OCI-LY1 (cell line): ENCODE data around the gene NAA80.

Experiments
- H2AFZ ChIP-seq: fragments of 200-600 bp; sonication (generic), shearing (Covaris generic); 2 replicates; pipeline ENCODE4 v1.6.0; 2014; ENCODE audit warnings: antibody characterized with exemption, mild to moderate bottlenecking, low read length
- H3F3A ChIP-seq: fragments of 200-600 bp; sonication (generic), shearing (Covaris generic); 2 replicates; pipeline ENCODE4 v1.6.0; 2014; ENCODE audit warnings: mild to moderate bottlenecking, antibody characterized with exemption, low read length, moderate library complexity; ENCODE audit not compliant: insufficient read depth
- H3K27ac ChIP-seq: fragments of 200-600 bp; sonication (generic); 2 replicates; pipeline ENCODE4 v1.5.1; 2014; ENCODE audit warnings: low read length, mixed run types, mild to moderate bottlenecking, low read depth; ENCODE audit not compliant: poor library complexity, severe bottlenecking
- H3K27me3 ChIP-seq: fragments of 200-600 bp; sonication (generic); 2 replicates; pipeline ENCODE4 v1.6.0; 2014; ENCODE audit warnings: antibody characterized with exemption, mild to moderate bottlenecking, low read length, moderate library complexity; ENCODE audit not compliant: insufficient read depth
- H3K36me3 ChIP-seq: fragments of 200-600 bp; sonication (generic); 2 replicates; pipeline ENCODE4 v1.6.1; 2014; ENCODE audit warnings: mild to moderate bottlenecking, antibody characterized with exemption, low read length, moderate library complexity, mixed read lengths; ENCODE audit not compliant: insufficient read depth
- H3K4me1 ChIP-seq: fragments of 200-600 bp; sonication (generic); 2 replicates; pipeline ENCODE4 v1.5.1; 2014; ENCODE audit warnings: mild to moderate bottlenecking, low read length, moderate library complexity; ENCODE audit not compliant: insufficient read depth, severe bottlenecking
- H3K4me2 ChIP-seq: fragments of 200-600 bp; sonication (generic), shearing (Covaris generic); 2 replicates; pipeline ENCODE4 v1.6.1; 2014; ENCODE audit warnings: low read length
- H3K4me3 ChIP-seq: fragments of 200-600 bp; sonication (generic); 2 replicates; pipeline ENCODE4 v1.5.1; 2014; ENCODE audit warnings: low read length, low read depth, mild to moderate bottlenecking, mixed read lengths; ENCODE audit not compliant: poor library complexity, severe bottlenecking
- H3K79me2 ChIP-seq: fragments of 200-600 bp; shearing (Covaris generic); 2 replicates; pipeline ENCODE4 v1.6.1; 2016; ENCODE audit warnings: mixed run types, low read length, mixed read lengths; ENCODE audit not compliant: insufficient read depth
- H3K9ac ChIP-seq: fragments of 200-600 bp; sonication (generic), shearing (Covaris generic); 2 replicates; pipeline ENCODE4 v1.6.1; 2014; ENCODE audit warnings: mild to moderate bottlenecking, low read length, mixed read lengths
- H3K9me2 ChIP-seq: fragments of 200-600 bp; sonication (generic), shearing (Covaris generic); 2 replicates; pipeline ENCODE4 v1.6.1; 2014; ENCODE audit warnings: low read depth, mild to moderate bottlenecking, low read length, mixed read lengths
- H3K9me3 ChIP-seq: fragments of 200-600 bp; shearing (Covaris generic); 2 replicates; pipeline ENCODE4 v1.6.1; 2014; ENCODE audit warnings: low read length, mixed read lengths
- H4K20me1 ChIP-seq: fragments of 200-600 bp; sonication (generic), shearing (Covaris generic); 2 replicates; pipeline ENCODE4 v1.6.0; 2016; ENCODE audit warnings: mild to moderate bottlenecking, low read length; ENCODE audit not compliant: insufficient read depth
- CTCF ChIP-seq: fragments of 200-600 bp; sonication (generic), shearing (Covaris generic); IDR thresholded peaks from 2 replicates; pipeline ENCODE4 v1.5.1; 2017; ENCODE audit warnings: mild to moderate bottlenecking, antibody characterized with exemption, low read length, moderate library complexity, mixed read lengths
- EZH2 ChIP-seq: fragments of 200-600 bp; sonication (generic), shearing (Covaris generic); IDR thresholded peaks from 2 replicates; pipeline ENCODE4 v1.8.0; 2017; ENCODE audit warnings: borderline replicate concordance, mixed run types, mild to moderate bottlenecking, antibody characterized with exemption, low read length, moderate library complexity, mixed read lengths

The NAA80 gene

GRCh38 chr3:50256978-50257890, 42.0 kb downstream of the NAA80 start:
- peaks cover 13% of the 10 kb centered on the region for H3K4me1 ChIP-seq
- no peak overlapping the region for H3K4me3 ChIP-seq
- peak; percentile 69 for TF ChIP-seq CTCF
- no peak for TF ChIP-seq EZH2
- no peaks in the 10 kb centered on the region for H3K9me2 ChIP-seq
- H3K4me2 ChIP-seq: no peak overlapping the region
- H4K20me1 ChIP-seq: no peaks in the 10 kb centered on the region
- no peaks in the 10 kb centered on the region for H3F3A ChIP-seq
- no peaks in the 10 kb centered on the region for H3K27me3 ChIP-seq
- H3K79me2 ChIP-seq: no peaks in the 10 kb centered on the region
- no peak overlapping the region for H3K27ac ChIP-seq
- H2AFZ ChIP-seq: no peak overlapping the region
- peaks cover 51% of the 10 kb centered on the region for H3K36me3 ChIP-seq
- H3K9me3 ChIP-seq: no peaks in the 10 kb centered on the region
- H3K9ac ChIP-seq: no peak overlapping the region

GRCh38 chr3:50255251-50255615, 44.0 kb downstream of the NAA80 start:
- peaks cover 59% of the 10 kb centered on the region for H3K36me3 ChIP-seq
- no peak overlapping the region for H3K9ac ChIP-seq
- H2AFZ ChIP-seq: no peak overlapping the region
- no peaks in the 10 kb centered on the region for H3K9me2 ChIP-seq
- no peaks in the 10 kb centered on the region for H3F3A ChIP-seq
- no peaks in the 10 kb centered on the region for H4K20me1 ChIP-seq
- H3K27me3 ChIP-seq: no peaks in the 10 kb centered on the region
- H3K4me3 ChIP-seq: no peak overlapping the region
- no peak overlapping the region for H3K4me2 ChIP-seq
- TF ChIP-seq CTCF (no peak), EZH2 (no peak)
- H3K27ac ChIP-seq: no peak overlapping the region
- H3K9me3 ChIP-seq: no peaks in the 10 kb centered on the region
- peaks cover 9% of the 10 kb centered on the region for H3K4me1 ChIP-seq
- no peaks in the 10 kb centered on the region for H3K79me2 ChIP-seq

- TF ChIP-seq CTCF: no peak
- no peak for TF ChIP-seq EZH2
- Histone ChIP-seq H3F3A (no peaks in the 10 kb centered on the region), H3K4me3 (no peak overlapping the region), H3K4me1 (peaks cover 6% of the 10 kb centered on the region), H3K79me2 (no peaks in the 10 kb centered on the region), H3K9ac (no peak overlapping the region), H2AFZ (no peak overlapping the region), H3K9me2 (no peaks in the 10 kb centered on the region), H3K9me3 (no peaks in the 10 kb centered on the region), H3K36me3 (peaks cover 59% of the 10 kb centered on the region), H3K4me2 (no peak overlapping the region), H3K27me3 (no peaks in the 10 kb centered on the region), H3K27ac (no peak overlapping the region), H4K20me1 (no peaks in the 10 kb centered on the region)
Measured at GRCh38 chr3:50254577-50255250, 44.5 kb downstream of the NAA80 start.
